Measurements from ENCODE around the gene ZSWIM1. TPM values are rescaled to one million over a fixed set of nuclear protein-coding genes. Genes with fewer than 3 reads are reported as not detected.

Gene ZSWIM1
- total and polyA plus RNA-seq, 2 of the 8 experiments (the other 6 are each of a cell fraction or from before 2014, with no cell fraction given), result 14.1 to 15.6 TPM

DNA sequence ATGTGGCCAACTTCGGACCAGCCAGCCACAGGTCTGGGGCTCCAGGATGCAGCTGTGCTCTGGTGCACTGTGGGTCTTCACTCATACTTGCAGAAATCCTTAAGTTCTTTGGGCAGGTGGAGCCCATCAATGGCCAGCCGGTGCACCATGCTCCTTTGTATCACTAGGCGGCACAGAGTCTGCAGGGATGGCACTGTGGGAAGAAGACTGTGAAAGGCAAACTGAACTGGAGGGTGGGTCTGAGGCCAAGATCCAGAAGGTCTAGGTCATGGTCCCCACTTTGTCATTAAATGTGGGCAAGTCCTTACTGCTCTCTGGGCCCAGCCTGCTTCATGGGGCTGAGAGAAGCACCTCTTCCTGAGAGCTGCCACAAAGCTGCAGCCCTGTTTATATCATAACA lies 7.7 kb downstream of the ZSWIM1 start:
- no peak overlapping the region for H2BK15ac ChIP-seq (ENCODE audit: low read length)
- H2AFZ ChIP-seq (ENCODE audit: low read length), result no peak overlapping the region
- no peak overlapping the region for H3K14ac ChIP-seq (ENCODE audit: insufficient read length)
- no peak overlapping the region for H2BK120ac ChIP-seq (replicated peaks; ENCODE audit: low read depth, low read length)
- H2AK5ac ChIP-seq (ENCODE audit: low read depth, low read length), result no peak overlapping the region
- H4K20me1 ChIP-seq (replicated peaks in 1 of 2; ENCODE audit: control insufficient read depth in 1 of 2, insufficient read depth in 2 of 2, low read length in 2 of 2), result peaks cover 0 to 4% of the 10 kb centered on the region in 2 experiments
- no peak overlapping the region for H3K18ac ChIP-seq (ENCODE audit: extremely low read depth, low read length)
- no peak overlapping the region for H2BK12ac ChIP-seq (ENCODE audit: low read depth, low read length)
- POLR2A ChIA-PET (ENCODE audit: partially characterized antibody), result interaction anchor here (0.6 to 8.0 kb wide), 11 partner anchors 7 to 71 kb away, joined by 3 to 55 read pairs (median 9); partner anchors contain the start of genes PCIF1 and ZSWIM1
- no peaks in the 10 kb centered on the region for H3K27me3 ChIP-seq (replicated peaks in 1 of 4; ENCODE audit: control insufficient read depth in 3 of 4, extremely low read depth in 1 of 4, insufficient read depth in 3 of 4, low read length in 3 of 4)
- CTCF ChIA-PET (ENCODE audit: partially characterized antibody), result interaction anchor here (1.5 to 6.3 kb wide), 6 partner anchors 11 to 89 kb away, joined by 3 to 40 read pairs (median 15); no protein-coding TSS in a partner anchor
- H3K4me3 ChIP-seq (ENCODE audit: extremely low read depth in 1 of 4, insufficient read depth in 2 of 4, low read depth in 3 of 4, low read length in 4 of 4), result no peak overlapping the region
- peaks cover 0 to 10% (median 6%) of the 10 kb centered on the region in 4 experiments; a peak in 6 of 7 replicates for H3K4me1 ChIP-seq (replicated peaks in 1 of 4; ENCODE audit: control insufficient read depth in 3 of 4, insufficient read depth in 4 of 4, low read length in 3 of 4)
- 88% methylated on average over 3 of the region's 3 CpGs; no CpG with 5 or more reads in 1 of the 2 experiments for WGBS, 2 experiments (ENCODE audit: extremely low coverage in 1 of 2, insufficient coverage in 1 of 2, insufficient read length in 1 of 2, insufficient replicate concordance in 2 of 2, low coverage in 1 of 2, low lambda C conversion rate in 2 of 2, missing lambda C conversion rate in 1 of 2)
- no peak overlapping the region for H3K4ac ChIP-seq (replicated peaks; ENCODE audit: insufficient read length, low read depth, low read length)
- no peaks in the 10 kb centered on the region for H3K9me3 ChIP-seq (ENCODE audit: insufficient read depth in 2 of 2, low read depth in 1 of 2, low read length in 1 of 2)
- H3K23me2 ChIP-seq (ENCODE audit: low read depth, low read length), result peaks cover 15% of the 10 kb centered on the region; the same call in 1 of the 2 replicates
- DNase-seq (ENCODE audit: low read depth in 1 of 2, low spot score in 2 of 2), result no peak
- H3K79me2 ChIP-seq (ENCODE audit: control insufficient read depth in 1 of 2, insufficient read depth in 2 of 2, low read length in 2 of 2), result peaks cover 0 to 7% of the 10 kb centered on the region in 2 experiments; a peak in 1 of 4 replicates
- peaks cover 3% of the 10 kb centered on the region; the same call in 1 of the 2 replicates for H3K79me1 ChIP-seq (ENCODE audit: low read depth, low read length)
- FAIRE-seq, result no peak
- no peak overlapping the region for H2BK20ac ChIP-seq (ENCODE audit: low read length)
- no peak overlapping the region for H3K9ac ChIP-seq (replicated peaks in 1 of 4; ENCODE audit: extremely low read depth in 1 of 4, low read depth in 3 of 4, low read length in 3 of 4)
- no peak overlapping the region for H2BK5ac ChIP-seq (ENCODE audit: low read depth, low read length)
- H4K8ac ChIP-seq (ENCODE audit: extremely low read depth, insufficient read depth, low read length), result no peak overlapping the region
- H4K5ac ChIP-seq (ENCODE audit: insufficient read length, low read depth, low read length), result no peak overlapping the region
- H3K27ac ChIP-seq (ENCODE audit: low read depth, low read length), result no peak overlapping the region
- no peak overlapping the region for H3K56ac ChIP-seq (replicated peaks; ENCODE audit: insufficient read length, low read depth, low read length)
- no peak overlapping the region for H3K23ac ChIP-seq (ENCODE audit: insufficient read length)
- H3K36me3 ChIP-seq (ENCODE audit: control insufficient read depth in 2 of 4, insufficient read depth in 4 of 4, low read length in 3 of 4), result peaks cover 2 to 6% (median 4%) of the 10 kb centered on the region in 4 experiments
- no peak overlapping the region for H4K91ac ChIP-seq (replicated peaks; ENCODE audit: insufficient read length, low read length)
- no peak overlapping the region; a peak in 1 of 4 replicates for H3K4me2 ChIP-seq (ENCODE audit: insufficient read depth in 1 of 2, low read depth in 2 of 2, low read length in 2 of 2)
- no peak for TF ChIP-seq EGR1 (IDR thresholded peaks at IDR 0.05; ENCODE audit: borderline replicate concordance, low read depth, low read length)
- no peak for TF ChIP-seq KDM4A (IDR thresholded peaks at IDR 0.05; ENCODE audit: low read depth, low read length, severe bottlenecking)
- no peak for TF ChIP-seq CHD1 (IDR thresholded peaks at IDR 0.05; ENCODE audit: low read depth, low read length)
- no peak for TF ChIP-seq JUND (IDR thresholded peaks at IDR 0.05; ENCODE audit: low read length)
- no peak for TF ChIP-seq MAX (IDR thresholded peaks at IDR 0.05)
- no peak for TF ChIP-seq RAD21 (IDR thresholded peaks at IDR 0.05 in 1 of 2, conservative IDR thresholded peaks at IDR 0.05 in 1 of 2; ENCODE audit: low read depth in 2 of 2, low read length in 2 of 2)
- TF ChIP-seq HDAC2 (IDR thresholded peaks at IDR 0.05; ENCODE audit: borderline replicate concordance in 1 of 2, low read depth in 2 of 2, low read length in 2 of 2), result no peak
- TF ChIP-seq, protein P1, sequence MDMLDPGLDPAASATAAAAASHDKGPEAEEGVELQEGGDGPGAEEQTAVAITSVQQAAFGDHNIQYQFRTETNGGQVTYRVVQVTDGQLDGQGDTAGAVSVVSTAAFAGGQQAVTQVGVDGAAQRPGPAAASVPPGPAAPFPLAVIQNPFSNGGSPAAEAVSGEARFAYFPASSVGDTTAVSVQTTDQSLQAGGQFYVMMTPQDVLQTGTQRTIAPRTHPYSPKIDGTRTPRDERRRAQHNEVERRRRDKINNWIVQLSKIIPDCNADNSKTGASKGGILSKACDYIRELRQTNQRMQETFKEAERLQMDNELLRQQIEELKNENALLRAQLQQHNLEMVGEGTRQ (IDR thresholded peaks at IDR 0.05; ENCODE audit: low read length), result no peak
- TF ChIP-seq SP2 (IDR thresholded peaks at IDR 0.05; ENCODE audit: low read length), result no peak
- no peak for TF ChIP-seq GTF2F1 (IDR thresholded peaks at IDR 0.05; ENCODE audit: borderline replicate concordance, low read depth, low read length)
- TF ChIP-seq EP300 (IDR thresholded peaks at IDR 0.05; ENCODE audit: borderline replicate concordance in 1 of 2, low read depth in 2 of 2, low read length in 2 of 2), result no peak

All from H1 (cell line).